ENCODE data around the gene TBX18.

DNA sequence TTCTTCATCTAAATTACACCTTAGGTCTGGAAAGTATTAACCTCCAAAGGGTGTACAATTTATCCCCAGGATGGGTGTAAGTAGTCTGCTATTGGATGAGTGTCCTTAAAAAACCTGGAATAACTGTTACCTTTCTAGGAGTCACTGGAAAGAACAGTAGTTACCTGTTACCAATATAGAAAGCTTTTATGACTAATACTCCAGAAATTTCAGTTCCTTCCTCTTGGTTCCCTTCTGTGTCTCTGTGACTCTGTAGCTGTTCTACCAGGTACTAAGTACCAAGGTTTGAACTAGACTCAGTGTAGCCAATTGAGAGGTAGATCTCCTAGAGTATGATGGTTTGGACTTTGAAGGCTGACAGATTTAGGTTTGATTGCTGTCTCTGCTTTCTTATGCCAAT, 47.0 kb upstream of the TBX18 start:
- TF ChIP-seq, protein P1, sequence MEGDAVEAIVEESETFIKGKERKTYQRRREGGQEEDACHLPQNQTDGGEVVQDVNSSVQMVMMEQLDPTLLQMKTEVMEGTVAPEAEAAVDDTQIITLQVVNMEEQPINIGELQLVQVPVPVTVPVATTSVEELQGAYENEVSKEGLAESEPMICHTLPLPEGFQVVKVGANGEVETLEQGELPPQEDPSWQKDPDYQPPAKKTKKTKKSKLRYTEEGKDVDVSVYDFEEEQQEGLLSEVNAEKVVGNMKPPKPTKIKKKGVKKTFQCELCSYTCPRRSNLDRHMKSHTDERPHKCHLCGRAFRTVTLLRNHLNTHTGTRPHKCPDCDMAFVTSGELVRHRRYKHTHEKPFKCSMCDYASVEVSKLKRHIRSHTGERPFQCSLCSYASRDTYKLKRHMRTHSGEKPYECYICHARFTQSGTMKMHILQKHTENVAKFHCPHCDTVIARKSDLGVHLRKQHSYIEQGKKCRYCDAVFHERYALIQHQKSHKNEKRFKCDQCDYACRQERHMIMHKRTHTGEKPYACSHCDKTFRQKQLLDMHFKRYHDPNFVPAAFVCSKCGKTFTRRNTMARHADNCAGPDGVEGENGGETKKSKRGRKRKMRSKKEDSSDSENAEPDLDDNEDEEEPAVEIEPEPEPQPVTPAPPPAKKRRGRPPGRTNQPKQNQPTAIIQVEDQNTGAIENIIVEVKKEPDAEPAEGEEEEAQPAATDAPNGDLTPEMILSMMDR (conservative IDR thresholded peaks at IDR 0.05): no peak
- TF ChIP-seq ZFX (IDR thresholded peaks at IDR 0.05): no peak

Measured in C4-2B (cell line).